DND-41 (cell line): ENCODE results near the gene HDAC7.

Experiments
- ATAC-seq: fragments of 200-7000 bp; cut with Tn5 transposase; 3 replicates; pipeline ENCODE4 v1.9.1; 2021; ENCODE audit warnings: low read depth; ENCODE audit not compliant: insufficient read depth
- DNase-seq: peaks from one replicate; pipeline ENCODE4 v3.0.0-alpha.2; 2020
- H2AFZ ChIP-seq: 2 replicates; pipeline ENCODE4 v1.6.0; 2012; ENCODE audit warnings: low read depth, low read length
- H3K27ac ChIP-seq: 2 replicates; pipeline ENCODE4 v1.5.1; 2012; ENCODE audit warnings: low read length, inconsistent platforms
- H3K27me3 ChIP-seq: fragments of 200-600 bp; sonication (generic); 2 replicates; pipeline ENCODE4 v1.6.0; 2012; ENCODE audit warnings: low read length, mild to moderate bottlenecking, inconsistent platforms; ENCODE audit not compliant: insufficient read depth, poor library complexity
- H3K36me3 ChIP-seq: 2 replicates; pipeline ENCODE4 v1.5.1; 2012; ENCODE audit warnings: low read length, inconsistent platforms; ENCODE audit not compliant: insufficient read depth
- H3K4me1 ChIP-seq: 2 replicates; pipeline ENCODE4 v1.5.1; 2012; ENCODE audit warnings: mild to moderate bottlenecking, low read length; ENCODE audit not compliant: insufficient read depth
- H3K4me2 ChIP-seq: 2 replicates; pipeline ENCODE4 v1.6.0; 2012; ENCODE audit warnings: mild to moderate bottlenecking, moderate library complexity, low read length, inconsistent platforms; ENCODE audit not compliant: insufficient read depth
- H3K4me3 ChIP-seq, 2 experiments: fragments of 200-600 bp in 1 of 2; shearing (Covaris generic) in 1 of 2; 2 replicates each; pipeline ENCODE4 v1.5.1; 2012 to 2016; ENCODE audit warnings: inconsistent platforms in 2 of 2, low read length in 2 of 2, mild to moderate bottlenecking in 2 of 2, low read depth in 1 of 2, moderate library complexity in 1 of 2
- H3K79me2 ChIP-seq: 2 replicates; pipeline ENCODE4 v1.6.0; 2012; ENCODE audit warnings: low read length, inconsistent platforms; ENCODE audit not compliant: insufficient read depth
- H3K9ac ChIP-seq: 2 replicates; pipeline ENCODE4 v1.6.0; 2012; ENCODE audit warnings: low read depth, mild to moderate bottlenecking, inconsistent platforms, low read length, moderate library complexity
- H3K9me3 ChIP-seq: 2 replicates; pipeline ENCODE4 v1.5.1; 2012; ENCODE audit warnings: low read length, moderate library complexity, mild to moderate bottlenecking, inconsistent platforms; ENCODE audit not compliant: insufficient read depth, severe bottlenecking
- H4K20me1 ChIP-seq: 2 replicates; pipeline ENCODE4 v1.6.0; 2012; ENCODE audit warnings: low read length; ENCODE audit not compliant: insufficient read depth
- CTCF ChIP-seq: IDR thresholded peaks from 2 replicates; pipeline ENCODE4 v1.5.1; 2012; ENCODE audit warnings: borderline replicate concordance, low read length, moderate library complexity, mild to moderate bottlenecking; ENCODE audit not compliant: poor library complexity, severe bottlenecking; ENCODE audit errors: extremely low read depth
- EZH2 ChIP-seq: IDR thresholded peaks from 3 replicates; pipeline ENCODE4 v1.6.1; 2012; ENCODE audit warnings: borderline replicate concordance, low read depth, mild to moderate bottlenecking, moderate library complexity, low read length, inconsistent platforms; ENCODE audit not compliant: severe bottlenecking

HDAC7 gene

GRCh38 chr12:47740606-47741339, 78.9 kb downstream of the HDAC7 start:
- Histone ChIP-seq H3K27me3 (peaks cover 7% of the 10 kb centered on the region), H3K4me2 (no peak overlapping the region), H3K79me2 (no peaks in the 10 kb centered on the region), H3K4me1 (peaks cover 19% of the 10 kb centered on the region), H3K9me3 (no peaks in the 10 kb centered on the region), H3K9ac (no peak overlapping the region), H3K27ac (no peak overlapping the region), H3K4me3 (no peak overlapping the region), H4K20me1 (peaks cover 19% of the 10 kb centered on the region; the same call in 1 of the 2 replicates), H2AFZ (no peak overlapping the region), H3K36me3 (no peaks in the 10 kb centered on the region)
- no peak for DNase-seq
- no peak for ATAC-seq
- TF ChIP-seq CTCF (no peak), EZH2 (no peak)

GRCh38 chr12:47739979-47740378, 79.7 kb downstream of the HDAC7 start:
- Histone ChIP-seq H2AFZ (no peak overlapping the region), H3K4me2 (no peak overlapping the region), H3K9ac (no peak overlapping the region), H3K9me3 (no peaks in the 10 kb centered on the region), H3K4me3 (no peak overlapping the region), H3K27ac (no peak overlapping the region), H3K79me2 (no peaks in the 10 kb centered on the region), H3K36me3 (no peaks in the 10 kb centered on the region), H3K4me1 (peaks cover 19% of the 10 kb centered on the region), H4K20me1 (peaks cover 19% of the 10 kb centered on the region; the same call in 1 of the 2 replicates), H3K27me3 (peaks cover 6% of the 10 kb centered on the region)
- ATAC-seq: no peak
- no peak for DNase-seq
- TF ChIP-seq EZH2 (no peak), CTCF (no peak)

- Histone ChIP-seq H3K79me2 (no peaks in the 10 kb centered on the region), H2AFZ (no peak overlapping the region), H3K9me3 (no peaks in the 10 kb centered on the region), H3K4me2 (no peak overlapping the region), H3K9ac (no peak overlapping the region), H3K4me3 (no peak overlapping the region), H3K4me1 (peaks cover 19% of the 10 kb centered on the region), H4K20me1 (peaks cover 19% of the 10 kb centered on the region; the same call in 1 of the 2 replicates), H3K27me3 (peaks cover 4% of the 10 kb centered on the region), H3K36me3 (no peaks in the 10 kb centered on the region), H3K27ac (no peak overlapping the region)
- no peak for DNase-seq
- TF ChIP-seq EZH2: no peak
- TF ChIP-seq CTCF: no peak
- ATAC-seq: no peak
Measured at GRCh38 chr12:47739297-47739696, 80.4 kb downstream of the HDAC7 start.
